Stimulated activated CD8-positive, alpha-beta memory T cell treated with anti-CD3 and anti-CD28 coated beads, Interleukin-2, amount 100 ng/mL, for 1 hour (primary cell): ENCODE measurements around the gene ARNT2.
"Not testable (repeated sequence)": the region's sequence is repeated elsewhere in the genome, so short reads cannot be mapped to it uniquely, and the experiment has no call there.

Experiments
- DNase-seq, 2 donors: peaks; one replicate each; pipeline ENCODE4 v3.0.0-alpha.2; 2020; ENCODE audit warnings: low read depth in 2 of 2

ARNT2 gene

GRCh38 chr15:80491163-80491847, 87.1 kb downstream of the ARNT2 start:
- DNase-seq = no peak

DNA sequence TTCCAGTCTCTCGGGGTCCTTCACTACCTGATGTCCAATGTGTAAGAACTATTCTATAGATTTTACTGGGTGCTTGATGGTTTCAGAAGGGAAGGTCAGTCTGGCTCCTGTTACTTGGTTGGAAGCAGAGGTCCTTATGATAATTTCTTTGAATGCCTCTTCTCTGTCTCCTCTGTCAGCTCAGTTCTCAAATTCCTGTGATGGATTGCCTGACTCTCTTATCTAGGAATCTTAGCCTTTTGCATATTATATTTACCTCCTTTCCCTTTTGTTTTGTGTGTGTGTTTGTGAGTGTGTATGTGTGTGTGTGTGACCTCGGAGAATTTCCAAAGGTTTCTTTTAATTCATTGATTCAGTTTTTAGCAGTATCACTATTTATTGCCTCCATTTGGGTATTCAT, 88.2 kb downstream of the ARNT2 start:
- no peak for DNase-seq

- DNase-seq = no peak
Measured at GRCh38 chr15:80492874-80493273, 88.7 kb downstream of the ARNT2 start.

GRCh38 chr15:80494351-80494751, 90.2 kb downstream of the ARNT2 start:
- DNase-seq = no peak

- no peak for DNase-seq
Measured at GRCh38 chr15:80494756-80495155, 90.6 kb downstream of the ARNT2 start.

DNA sequence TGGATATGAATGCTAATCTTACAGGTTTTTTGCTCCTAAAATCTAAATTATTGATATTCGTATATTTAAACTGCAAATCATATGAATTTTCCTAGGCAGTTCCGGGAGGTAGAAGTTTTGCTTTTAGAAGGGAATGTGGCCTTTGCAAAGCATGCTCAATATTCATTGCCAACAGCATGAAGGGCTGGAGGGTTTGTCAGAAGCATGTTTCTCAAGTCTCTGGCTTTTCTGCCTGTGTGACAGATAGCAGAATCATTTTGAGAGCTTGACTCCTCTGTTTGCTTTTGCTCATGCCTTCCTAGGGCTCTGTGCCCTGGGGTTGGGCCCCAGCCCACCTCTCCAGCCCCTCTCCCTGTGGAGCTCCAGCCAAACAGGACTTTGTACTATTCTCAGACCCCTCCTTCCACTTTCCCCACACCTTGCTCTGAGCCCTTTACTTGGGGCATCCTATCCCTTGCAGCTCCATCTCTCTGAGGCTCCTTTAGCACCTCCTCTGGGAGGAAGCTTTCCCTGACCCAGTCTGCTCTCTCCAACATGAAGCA, 91.3 kb downstream of the ARNT2 start:
- DNase-seq = no peak

- no peak for DNase-seq
Measured at GRCh38 chr15:80496096-80496495, 91.9 kb downstream of the ARNT2 start.

- DNase-seq = no peak
Measured at GRCh38 chr15:80497221-80497620, 93.0 kb downstream of the ARNT2 start.

GRCh38 chr15:80498652-80499051, 94.5 kb downstream of the ARNT2 start:
- DNase-seq = no peak

DNA sequence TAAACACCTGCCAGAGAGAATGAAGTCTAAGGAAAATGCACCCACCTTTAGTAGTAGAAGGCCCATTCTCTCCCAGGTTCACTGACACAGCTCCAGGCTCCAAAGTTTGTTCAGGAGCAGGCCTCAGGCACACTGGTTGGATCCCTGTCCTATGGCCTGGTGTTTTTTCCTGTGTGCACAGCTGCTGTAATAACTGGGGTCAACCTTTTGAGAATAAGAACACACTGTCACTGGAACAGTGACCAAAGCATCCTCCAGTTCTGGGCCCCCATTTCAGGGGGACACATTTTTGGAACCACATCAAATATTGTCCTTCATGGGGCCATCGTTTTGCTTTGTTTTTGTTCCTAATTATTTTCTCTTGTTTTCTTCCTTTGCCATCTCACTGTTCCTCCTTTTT, 95.8 kb downstream of the ARNT2 start:
- no peak for DNase-seq

DNA sequence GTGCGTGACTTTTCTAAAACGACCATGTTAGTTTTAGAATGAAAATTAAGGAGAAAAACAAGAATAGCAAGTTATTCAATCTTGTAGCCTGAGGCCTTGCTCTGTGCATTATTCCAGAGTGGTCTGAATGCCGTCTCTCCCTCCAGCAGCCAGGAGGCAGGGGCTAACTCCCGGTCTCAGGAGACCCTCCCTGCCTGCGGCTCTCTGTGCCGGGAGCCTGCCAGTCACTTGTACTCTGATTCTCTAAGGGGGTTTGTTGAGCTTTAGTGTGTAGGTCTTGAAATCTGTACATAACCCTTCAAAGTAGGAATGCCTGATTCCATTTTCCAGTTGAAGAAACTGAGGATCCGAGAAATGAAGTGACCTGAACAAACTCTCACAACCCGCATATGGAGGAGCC, 97.3 kb downstream of the ARNT2 start:
- DNase-seq = no peak

DNA sequence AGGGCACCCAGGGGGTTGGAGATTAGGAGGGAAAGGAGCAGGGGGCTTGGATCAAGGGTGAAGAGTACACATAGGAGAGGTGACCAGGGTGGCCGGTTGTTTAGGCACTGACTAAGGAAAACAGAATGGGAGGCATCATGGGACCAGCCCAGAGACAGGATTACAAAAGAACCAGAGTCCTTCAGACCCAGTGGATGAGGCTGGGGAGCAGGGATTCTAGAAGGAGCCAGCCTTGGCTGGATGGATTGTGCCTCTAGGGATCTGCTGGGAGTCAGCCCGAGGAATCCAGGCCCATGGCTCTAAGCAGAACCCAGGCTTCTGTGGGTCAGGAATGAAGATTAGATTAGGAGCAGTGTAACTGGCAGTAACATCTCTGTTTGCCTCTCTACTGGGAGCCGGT, 98.6 kb downstream of the ARNT2 start:
- no peak for DNase-seq

GRCh38 chr15:80503319-80503952, 99.3 kb downstream of the ARNT2 start:
- no peak for DNase-seq

DNA sequence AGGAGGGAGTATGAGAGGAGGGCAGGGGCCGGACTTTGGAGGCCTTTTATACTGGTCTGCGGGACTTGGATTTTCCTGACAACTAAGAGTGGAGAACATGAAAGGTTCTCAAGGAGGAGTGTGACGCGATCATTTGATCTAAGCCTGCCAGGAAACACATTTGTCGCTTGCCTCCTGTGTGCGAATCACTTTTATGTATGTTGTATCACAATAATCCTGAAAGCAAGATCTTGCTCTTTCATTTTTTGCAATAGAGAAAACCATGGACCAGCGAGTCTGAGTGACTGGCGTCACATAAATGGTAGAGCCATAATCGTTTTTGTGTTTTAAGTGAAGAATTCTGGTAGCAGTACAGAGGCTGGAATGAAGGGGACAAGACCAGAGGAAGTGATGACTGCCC, 100.7 kb downstream of the ARNT2 start:
- no peak for DNase-seq

GRCh38 chr15:80506286-80506893, 102.2 kb downstream of the ARNT2 start:
- no peak for DNase-seq

GRCh38 chr15:80507131-80507530, 102.9 kb downstream of the ARNT2 start:
- no peak for DNase-seq

- no peak for DNase-seq
Measured at GRCh38 chr15:80507638-80508316, 103.6 kb downstream of the ARNT2 start.

DNA sequence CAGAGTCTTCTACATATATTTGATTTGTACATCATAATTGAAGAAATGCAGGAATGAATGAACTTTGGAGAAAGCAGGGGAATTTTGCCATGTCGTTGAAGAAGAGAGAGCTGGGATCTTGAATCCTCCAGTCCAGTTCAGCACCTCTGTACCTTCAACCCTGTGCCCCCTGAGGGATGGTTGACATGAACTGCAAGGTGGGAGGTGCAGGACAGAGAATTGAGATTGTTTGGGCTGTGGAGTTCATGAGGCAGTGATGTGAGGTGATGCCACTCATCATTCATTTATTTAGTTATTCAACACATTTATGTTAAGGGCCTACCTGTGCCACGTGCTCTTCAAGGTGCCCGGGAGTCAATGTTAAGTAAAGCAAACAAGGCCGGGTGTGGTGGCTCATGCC, 104.6 kb downstream of the ARNT2 start:
- DNase-seq = no peak

DNA sequence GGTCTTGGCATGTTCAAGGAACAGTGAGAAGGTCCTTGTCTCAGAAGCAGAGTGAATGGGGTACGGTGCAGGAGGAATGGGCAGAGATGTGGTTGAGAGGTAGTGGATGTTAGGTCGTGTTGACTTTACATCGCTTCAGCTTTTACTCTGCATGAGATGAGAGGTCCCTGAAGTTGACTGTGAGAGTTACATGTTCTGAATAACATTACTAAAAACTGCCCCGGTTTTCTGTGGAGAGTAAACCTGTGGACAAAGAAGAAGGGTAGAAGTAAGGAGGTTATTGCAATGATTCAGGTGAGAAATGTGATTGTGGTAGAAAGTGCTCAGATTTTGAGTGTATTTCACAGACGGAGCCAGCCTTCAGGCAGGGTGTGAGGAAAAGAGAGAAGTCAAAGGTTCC, 105.6 kb downstream of the ARNT2 start:
- no peak for DNase-seq

DNA sequence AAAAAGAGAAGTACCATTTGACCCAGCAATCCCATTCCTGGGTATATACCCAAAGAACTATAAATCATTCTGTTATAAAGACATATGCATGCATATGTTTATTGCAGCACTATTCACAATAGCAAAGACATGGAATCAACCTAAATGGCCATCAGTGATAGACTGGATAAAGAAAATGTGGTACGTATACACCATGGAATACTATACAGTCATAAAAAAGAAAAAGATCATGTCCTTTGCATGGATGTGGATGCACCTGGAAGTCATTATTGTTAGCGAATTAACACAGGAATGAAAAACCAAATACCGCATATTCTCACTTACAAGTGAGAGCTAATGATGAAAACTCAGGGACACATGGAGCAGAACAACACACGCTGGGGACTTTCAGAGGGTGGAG, 106.8 kb downstream of the ARNT2 start:
- DNase-seq = not testable (repeated sequence)

DNA sequence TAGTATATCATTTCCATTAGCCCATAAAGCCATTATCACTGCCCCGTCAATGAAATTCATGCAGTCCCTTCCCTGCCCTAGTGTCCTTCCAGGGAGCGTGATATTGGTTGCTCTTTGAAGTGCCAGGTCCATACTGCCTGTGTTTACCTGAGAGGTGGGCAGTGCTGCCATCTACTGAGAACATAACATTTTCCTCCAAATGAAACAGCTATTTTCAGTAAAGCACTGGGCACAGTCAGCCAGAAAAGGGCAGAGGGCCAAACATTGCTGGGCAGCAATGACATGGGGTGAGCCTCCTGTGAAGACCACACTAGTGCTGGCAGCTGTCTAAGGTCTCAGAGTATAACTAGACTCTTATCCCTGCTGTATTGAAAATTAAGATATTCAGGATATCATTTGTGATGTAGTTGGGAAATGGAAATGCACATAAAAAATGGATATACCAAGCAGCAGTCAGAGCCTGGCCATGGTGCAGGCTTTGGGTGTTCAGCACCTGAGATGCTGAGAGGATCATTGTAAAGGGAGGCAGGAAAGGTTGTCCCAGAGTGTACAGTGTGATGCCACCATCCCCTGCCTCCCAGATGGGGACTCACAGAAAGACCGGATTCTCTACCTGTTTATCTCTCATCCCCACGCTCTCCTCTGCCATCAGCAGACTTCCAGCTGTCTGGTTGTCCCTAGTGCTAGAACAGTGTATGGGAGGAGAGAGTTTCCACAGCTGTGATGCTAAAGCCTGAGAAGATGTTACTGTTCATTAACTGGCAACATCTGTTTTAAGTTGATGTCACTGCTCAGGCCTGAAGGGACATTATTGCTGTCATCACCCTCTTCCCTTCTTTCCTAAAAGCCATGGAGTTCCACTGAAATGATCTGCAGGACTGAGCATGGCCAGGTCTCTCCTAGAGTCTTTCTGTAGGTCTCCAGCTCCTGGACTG, 108.8 kb downstream of the ARNT2 start:
- DNase-seq = no peak
